Measurements from ENCODE around the gene BET1L.
A peak's percentile ranks its signal among the peaks of the same experiment; 100 is the strongest.
"Not testable (repeated sequence)": the region's sequence is repeated elsewhere in the genome, so short reads cannot be mapped to it uniquely, and the experiment has no call there.

BET1L gene

DNA sequence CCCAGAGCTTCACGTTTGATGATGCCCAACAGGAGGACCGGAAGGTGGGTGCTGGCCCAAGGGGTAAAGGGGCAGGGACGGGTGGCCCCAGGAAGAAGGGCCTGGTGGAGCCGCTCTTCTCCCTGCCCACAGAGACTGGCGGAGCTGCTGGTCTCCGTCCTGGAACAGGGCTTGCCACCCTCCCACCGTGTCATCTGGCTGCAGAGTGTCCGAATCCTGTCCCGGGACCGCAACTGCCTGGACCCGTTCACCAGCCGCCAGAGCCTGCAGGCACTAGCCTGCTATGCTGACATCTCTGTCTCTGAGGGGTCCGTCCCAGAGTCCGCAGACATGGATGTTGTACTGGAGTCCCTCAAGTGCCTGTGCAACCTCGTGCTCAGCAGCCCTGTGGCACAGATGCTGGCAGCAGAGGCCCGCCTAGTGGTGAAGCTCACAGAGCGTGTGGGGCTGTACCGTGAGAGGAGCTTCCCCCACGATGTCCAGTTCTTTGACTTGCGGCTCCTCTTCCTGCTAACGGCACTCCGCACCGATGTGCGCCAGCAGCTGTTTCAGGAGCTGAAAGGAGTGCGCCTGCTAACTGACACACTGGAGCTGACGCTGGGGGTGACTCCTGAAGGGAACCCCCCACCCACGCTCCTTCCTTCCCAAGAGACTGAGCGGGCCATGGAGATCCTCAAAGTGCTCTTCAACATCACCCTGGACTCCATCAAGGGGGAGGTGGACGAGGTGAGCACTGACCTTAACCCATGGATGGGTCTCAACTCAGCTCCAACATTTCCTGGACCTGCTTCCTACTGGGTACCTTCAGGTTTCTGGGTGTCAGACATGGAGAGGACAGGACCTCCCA is 2.3 kb upstream of the BET1L start:
- DNase-seq = no peak

DNA sequence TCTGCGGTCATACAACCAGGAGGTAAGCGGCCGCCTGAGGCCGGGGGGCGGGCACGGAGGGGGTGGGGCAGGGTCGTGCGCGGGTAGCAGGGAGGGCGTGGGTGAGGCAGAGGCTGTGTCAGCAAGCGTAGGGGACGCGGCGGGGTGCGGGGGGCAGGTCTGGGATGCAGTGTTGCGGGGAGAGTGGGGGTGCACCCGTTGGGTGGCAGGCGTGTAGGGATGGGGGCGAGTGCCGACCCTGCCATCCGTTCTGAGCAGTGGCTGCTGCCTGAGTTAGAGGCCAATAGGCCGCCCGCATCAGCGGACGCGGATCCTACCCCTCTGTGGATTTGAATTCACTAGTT is 1.7 kb upstream of the BET1L start:
- no peak for DNase-seq

DNA sequence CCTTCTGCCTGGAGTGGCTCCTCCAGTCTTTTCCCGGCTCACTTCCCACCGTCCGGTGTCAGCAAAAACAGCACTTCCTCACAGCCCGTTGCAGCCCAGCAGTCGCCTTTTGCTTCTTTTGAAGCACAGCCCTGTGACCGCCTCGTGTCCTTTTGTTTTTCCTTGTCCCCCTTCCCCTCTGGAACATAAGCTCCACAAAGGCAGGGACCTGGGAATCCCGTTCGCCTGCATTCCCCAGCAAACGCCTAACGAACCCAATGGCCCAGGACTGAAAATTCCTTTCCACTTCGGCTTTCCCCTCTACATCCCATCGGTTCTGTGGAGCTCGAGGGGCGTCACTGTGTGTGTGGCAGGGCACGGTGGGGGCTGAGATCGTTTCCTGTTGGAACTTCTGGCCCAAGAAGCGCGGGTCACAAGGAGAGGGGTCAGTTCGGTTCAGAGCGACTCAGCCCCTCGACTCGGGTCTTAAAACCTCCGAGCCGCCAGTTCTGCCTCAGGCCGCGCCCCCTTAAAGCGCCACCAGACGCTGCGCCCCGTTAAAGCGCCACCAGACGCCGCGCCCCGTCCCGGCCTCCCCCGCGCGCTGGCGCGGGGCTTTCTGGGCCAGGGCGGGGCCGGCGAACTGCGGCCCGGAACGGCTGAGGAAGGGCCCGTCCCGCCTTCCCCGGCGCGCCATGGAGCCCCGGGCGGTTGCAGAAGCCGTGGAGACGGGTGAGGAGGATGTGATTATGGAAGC is 1.1 kb upstream of the BET1L start:
- peak; percentile 89 for DNase-seq

DNA sequence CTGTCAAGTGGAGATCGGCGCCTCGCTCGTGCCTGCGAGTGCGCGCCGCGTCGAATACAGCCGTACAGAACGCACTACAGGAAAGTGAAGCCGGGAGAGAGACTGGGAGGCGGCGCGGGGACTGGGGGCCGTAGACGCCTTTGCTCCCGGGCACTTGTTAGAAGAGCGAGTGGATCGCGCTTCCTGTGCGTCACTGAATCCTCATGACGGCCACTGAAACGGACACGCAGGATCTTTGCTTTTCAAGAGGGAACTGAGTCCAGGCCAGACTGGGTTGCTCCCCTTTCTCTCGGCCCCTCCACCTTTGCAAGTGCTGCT is 623 bp upstream of the BET1L start:
- DNase-seq = no peak

DNA sequence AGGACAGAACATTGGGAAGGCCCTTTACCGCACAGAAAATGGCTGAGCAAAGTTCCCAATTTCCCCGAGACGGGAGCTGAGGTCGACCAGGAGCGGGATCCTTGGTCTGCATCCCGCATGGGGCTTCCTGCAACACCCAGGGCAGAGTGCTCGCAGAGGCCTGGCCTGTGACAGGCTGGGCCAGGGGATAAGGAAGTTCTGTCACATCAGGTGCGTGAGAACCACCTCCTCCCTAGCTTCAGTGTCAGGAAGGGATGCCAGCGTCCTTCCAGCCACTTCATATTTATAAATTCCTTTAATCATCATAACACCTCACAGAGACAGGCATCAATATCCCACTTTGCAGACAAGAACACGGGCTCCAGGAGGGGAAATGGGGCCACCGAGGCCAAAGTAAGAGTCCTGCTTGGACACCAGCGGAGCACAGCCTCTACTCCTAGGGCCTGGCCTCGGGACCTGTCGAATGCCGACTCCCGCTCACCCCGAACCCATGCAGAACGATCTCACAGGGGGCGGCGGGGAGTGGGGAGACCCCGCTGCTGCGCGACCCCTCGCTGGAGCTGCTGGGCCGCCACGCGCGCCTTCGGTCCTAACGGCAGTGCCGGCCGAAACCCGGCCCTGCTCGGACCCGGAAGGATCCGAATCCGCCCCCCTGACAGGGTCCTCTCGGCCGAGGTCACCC is 532 bp downstream of the BET1L start:
- peak; percentile 38 for DNase-seq

DNA sequence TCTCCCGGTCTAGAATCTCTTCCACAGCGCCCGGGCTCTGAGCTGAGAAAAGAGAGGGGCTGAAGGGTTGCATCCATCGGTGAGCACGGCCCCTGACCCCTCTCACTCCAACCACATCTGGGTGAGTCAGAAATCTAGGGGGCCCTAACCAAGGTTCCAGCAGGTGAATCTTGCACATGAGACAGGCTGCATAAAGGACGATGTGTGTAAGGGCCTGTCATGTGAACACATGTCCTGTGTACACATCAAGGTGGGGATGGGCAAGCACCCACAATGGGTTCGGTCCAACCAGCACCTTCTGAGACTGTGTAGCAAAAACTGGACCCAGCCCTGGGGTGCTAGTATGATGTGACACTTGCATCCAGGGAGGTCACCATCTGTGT is 1.2 kb downstream of the BET1L start:
- DNase-seq = no peak

DNA sequence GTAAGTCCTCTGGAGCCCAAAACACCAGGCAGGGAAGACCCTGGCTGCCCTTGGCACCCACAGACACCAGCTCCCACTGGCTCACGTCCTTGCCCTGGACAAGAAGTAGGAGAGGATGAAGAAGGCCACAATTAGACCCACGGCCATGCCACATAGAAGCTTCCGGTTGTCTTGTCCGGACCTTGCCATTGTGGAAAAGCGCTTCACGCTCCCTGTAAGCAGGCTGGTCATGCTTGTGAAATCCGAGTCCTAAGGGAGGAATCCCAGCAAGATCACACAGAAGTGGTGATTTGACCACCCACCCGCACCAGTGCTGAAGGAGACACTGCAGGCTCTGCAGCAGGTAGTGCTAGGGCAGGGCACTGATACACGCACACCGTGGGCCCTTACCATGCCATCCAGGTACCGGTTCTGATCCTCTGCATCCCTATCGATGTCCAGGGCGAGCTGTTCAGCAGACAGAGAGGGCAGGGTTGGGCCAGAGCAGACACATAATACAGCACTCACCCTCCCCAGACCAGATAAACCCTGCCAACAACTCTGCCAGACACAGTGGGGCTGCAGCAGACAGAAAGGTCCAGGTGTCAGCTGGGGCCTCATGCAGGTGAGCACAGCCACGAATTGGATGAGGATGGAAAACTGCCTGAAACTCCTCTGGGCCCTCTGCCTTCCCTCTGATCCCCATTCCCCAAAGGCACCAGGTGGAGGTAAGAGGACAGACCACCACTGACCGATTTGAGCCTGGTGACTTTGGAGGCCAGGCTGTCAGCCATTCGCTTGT is 1.8 kb downstream of the BET1L start:
- DNase-seq = no peak

DNA sequence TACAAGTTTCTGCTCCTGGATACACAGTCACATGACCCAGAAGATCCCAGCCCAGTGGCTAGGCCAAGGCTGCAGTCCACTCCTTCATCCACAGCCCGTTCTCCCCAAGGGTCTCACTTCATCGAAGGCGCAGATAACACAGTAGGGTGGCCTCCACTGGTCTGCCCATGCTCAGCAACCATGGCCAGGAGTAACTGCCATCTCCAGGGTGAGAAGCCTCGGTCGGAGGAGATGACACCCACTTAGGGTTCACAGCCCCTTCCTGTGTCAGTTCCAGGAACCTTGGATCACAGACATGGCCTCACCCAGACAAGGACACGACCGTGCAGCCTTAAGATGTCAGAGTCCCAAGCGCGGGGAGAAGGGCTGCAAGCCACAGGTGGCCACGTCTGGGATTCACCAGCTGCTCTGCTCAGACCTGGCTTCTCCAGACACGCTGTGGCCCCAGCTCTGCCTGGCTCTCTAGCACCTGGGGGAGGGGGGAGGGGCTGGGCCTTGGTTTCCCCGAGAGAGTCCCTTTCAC is 2.6 kb downstream of the BET1L start:
- no peak for DNase-seq

DNA sequence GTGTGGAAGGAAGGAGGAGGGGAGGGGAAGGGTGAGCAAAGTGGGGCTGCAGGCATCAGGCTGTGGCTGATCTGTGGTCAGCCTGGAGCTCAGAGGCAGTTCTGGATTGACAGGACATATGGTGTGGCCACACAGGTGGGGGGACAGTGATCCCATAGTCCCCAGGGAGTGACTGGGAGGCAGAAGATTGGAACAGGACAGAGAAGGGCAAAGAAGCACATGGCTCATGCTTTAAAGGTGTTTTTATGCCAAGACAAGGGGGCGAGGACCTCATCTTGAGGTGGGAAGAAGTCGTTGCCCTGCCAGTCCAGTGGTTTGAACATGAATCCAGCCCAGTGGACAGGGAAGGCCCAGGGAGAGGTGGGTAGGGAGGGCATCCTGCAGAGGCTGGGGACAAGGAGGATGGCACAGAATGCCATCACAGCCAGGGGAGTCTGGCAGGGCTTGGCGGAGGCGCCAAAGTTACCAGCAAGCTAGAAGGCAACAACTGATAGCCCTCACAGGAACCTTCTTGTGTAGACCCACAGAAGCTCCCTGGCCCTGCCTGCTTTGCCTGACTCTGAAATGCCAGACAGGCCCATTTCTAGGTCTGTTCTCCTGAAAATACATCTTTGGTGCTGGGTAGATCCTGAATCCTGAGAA is 3.1 kb downstream of the BET1L start:
- no peak for DNase-seq

DNA sequence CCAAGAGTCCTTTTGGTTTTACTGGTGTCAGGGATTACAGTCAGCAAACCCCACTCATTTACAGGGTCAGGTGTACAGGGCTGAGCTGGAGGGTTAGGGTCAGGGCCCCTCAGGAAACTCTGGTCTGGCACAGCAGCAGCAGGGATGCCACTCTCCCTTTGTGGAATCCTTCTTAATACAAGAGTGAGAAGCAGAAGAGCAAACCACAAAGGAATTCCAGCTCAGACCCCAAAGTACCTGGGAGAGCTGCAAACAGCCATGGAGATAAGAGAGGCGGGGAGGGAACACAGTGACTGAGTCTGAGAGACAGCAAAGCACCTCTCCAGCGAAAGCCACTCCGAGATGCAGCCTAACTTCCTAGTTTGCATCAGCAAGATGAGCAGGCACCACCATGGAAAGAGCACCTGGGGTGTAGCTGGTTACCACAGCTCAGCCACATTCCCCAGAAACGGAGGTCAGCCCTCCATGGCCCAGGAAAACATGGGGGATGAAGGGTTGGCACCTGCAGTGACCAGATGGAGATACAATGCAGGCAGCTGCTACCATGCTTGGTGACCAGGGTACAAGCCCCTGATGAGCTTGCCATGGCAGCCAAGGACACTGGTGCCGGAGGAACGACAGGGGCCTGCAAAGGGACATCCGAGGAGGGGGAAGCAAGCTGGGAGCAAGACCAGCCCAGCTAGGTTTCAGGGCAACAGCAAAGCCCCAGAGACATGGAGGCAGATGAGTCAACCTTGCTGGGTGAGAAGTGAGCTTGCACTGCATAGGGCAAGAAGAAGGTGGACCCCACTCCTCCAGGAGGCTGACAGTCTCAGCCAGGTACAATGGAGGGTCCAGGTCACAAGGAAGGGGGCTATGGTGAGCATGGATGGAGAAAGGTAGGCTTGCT is 3.9 kb downstream of the BET1L start:
- DNase-seq = no peak

DNA sequence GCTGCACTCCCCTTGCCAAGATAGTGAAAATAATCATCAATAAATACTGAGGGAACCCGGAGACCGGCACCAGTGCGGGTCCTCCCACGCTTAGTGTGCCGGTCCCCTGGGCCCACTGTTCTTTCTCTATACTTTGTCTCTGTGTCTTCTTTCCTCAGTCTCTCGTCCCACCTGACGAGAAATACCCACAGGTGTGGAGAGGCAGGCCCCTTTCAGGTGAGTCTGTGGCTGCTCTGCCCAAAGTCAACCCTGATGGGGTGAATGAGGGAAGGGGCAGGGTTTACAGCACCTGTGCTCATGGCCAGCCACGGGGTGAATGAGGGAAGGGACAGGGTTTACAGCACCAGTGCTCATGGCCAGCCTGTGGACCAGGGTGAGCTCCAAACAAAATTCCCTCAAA is 4.7 kb downstream of the BET1L start:
- DNase-seq = peak; percentile 9

DNA sequence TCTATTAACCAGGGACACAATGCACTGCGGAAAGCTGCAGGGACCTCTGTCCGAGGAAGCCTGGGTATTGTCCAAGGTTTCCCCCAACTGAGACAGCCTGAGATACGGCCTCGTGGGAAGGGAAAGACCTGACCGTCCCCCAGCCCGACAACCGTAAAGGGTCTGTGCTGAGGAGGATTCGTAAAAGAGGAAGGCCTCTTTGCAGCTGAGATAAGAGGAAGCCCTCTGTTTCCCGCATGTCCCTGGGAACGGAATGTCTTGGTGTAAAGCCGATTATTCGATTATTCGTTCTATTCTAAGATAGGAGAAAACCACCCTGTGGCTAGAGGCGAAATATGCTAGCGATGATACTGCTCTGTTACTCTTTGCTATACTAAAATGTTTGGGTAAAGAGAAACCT is 5.2 kb downstream of the BET1L start:
- DNase-seq = peak; percentile 31

DNA sequence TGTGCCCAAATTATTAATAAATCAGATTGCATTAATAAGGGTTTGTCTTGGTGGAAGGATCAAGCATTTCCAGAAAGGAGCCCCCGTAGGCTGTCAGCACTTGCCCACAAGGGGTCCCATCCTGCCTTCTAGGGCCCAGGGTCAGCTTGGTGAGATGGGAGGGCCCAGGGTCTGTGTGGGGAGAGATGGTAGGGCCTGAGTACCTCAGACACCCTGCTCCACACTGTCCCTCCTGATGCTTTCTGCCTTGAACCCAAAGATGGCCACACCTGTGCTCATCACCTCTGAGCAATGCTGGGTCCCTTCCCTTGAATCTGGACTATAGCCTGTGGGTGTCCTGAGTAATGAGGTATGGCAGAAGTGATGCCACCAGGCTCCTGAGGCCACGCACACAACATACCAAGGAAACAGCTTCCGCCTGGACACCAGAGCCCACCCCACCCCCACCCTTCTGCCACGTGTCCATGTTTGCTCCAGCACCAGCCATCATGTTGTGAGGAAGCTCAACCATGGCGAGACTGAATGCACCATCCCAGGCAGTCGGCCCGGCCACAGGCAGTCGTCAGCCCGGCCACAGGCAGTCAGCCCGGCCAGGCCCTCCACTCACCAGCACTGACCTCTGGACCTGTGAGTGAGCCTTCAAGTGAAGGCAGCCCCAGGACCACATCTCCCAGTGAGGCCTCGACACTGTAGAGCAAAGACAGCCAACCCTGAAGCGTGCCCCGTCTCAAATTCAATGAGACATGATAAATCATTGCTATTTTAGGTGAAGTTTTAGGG is 6.8 kb downstream of the BET1L start:
- DNase-seq = no peak

DNA sequence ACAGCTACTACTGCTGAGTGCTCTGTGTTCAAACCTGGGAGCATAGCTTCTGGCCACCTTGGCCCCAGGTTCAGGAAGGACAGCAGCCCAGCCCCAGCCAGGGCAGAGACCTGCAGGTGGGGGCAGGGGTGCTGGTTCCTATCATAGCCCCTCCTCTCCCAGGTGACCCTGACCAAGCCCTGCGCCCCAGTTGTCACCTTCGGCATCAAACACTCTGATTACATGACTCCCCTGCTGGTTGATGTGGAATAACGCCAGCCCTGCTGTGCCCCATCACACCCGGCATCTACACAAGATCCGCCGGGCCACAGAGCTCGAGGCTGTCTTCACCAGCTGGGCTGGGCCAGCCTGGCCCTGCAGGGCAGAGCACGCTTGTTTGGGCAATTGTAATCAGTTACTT is 7.4 kb downstream of the BET1L start:
- DNase-seq = peak; percentile 4

DNA sequence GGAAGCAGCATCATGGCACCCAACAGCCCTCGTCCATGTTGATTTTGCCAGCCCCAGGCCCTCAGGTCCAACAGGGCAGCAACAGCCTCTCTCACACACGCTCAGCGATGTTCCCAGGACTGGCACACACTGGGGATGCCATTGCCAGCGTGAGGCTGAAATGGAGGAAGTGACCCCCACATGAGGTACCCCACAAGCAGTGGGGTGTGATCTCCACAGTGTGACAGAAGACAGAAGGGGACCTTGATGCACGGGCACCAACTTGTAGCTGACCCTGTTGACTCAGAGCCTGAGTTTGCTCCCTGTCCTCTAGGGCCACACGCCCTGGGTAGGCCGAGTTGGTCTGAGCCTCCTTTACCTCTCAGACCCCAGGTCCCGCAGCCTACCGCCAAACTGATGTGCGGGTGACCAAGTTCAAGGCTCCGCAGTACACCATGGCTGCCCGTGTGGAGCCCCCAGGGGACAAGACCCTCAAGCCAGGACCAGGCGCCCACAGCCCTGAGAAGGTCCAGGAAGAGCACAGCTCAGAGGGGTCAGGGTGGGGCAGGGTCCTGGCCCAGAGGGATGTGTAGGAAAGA is 8.1 kb downstream of the BET1L start:
- DNase-seq = no peak

DNA sequence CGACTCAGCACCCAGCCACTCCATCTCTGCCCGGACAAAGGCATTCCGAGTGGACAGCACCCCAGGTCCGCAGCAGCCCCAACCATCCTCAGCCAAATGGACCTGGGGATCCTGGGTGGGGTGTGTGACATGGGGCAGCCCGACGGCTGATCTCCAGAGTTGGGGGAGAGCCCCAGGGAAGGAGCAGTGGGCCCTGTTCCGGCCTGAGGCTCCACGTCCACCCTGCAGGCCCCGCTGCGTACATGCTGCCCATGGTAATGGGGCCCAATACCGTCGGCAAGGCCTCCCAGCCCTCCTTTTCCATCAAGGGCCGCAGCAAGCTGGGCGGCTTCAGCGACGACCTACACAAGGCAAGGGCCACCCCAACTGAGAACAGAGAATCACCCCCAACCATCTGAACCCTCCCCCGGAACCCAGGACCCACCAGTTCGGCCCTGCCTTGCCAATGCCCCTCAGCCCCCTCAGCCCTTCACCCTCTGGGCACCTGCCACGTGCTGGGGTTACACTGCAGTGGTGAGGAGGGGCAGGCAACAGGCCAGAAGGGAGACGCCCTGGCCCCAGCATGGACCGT is 8.9 kb downstream of the BET1L start:
- no peak for DNase-seq

DNA sequence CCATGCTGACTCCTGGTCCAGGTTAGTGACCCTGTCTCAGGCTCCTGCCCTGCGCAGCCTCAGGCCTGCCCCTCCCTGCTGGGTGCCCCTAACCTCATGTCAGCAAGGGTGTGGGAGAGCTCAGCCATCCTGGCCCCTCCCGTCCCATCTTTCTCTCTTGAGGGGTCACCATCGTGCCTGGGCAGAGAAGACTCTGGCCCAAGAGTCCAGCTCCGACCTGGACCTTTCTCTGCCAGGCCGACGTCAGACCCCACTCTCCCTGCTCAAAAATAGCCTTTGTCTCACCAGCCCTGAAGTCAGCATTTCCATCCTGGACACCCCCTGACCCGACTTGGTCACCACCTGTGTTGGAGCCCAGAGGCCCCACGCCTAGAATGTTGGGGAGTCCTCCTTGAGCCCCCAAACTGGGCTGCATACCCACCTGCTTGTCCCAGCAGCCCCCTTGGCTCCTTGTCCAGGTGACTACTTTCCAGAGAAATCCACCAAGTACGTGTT is 9.4 kb downstream of the BET1L start:
- no peak for DNase-seq

DNA sequence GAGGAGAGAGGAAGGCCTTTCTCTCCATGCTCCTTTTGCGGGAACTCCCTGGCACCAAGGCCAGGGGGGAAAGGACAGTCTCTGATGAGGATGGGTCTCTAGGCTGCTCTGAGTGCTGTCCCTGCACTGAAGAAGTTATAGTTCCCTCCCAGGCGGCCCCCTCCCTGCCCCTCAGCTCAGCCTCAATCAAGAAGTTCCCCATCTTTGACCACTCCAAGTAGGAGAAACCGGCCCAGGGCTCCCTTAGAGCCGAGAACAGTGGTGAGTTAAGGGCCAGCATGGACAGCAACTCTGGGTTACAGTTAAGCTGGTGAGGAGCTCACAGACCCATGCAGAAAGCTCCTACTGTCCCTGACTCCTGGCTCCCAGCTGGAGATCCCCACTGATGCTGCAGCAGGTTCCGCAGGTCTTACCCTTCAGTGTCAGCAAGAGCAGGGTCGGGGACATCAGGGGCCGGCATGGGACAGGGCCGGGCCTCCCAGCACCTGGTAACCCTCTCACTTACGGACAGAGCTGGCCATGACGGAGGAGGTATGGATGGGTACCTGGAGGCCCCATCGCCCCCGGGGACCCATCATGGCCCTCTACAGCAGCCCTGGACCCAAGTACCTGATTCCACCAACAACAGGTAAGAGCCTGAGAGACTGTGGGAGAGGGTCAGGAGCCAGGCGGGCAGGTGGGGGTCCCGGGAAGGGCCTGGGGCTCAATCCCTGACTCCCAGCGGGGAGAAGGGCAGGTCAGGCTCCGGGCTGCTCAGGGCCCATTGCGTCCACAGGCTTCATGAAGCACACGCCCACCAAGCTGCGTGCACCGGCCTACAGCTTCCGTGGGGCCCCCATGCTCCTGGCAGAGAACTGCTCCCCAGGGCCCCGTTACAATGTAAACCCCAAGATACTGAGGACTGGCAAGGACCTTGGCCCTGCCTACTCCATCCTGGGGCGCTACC is 10.1 kb downstream of the BET1L start:
- DNase-seq = no peak

DNA sequence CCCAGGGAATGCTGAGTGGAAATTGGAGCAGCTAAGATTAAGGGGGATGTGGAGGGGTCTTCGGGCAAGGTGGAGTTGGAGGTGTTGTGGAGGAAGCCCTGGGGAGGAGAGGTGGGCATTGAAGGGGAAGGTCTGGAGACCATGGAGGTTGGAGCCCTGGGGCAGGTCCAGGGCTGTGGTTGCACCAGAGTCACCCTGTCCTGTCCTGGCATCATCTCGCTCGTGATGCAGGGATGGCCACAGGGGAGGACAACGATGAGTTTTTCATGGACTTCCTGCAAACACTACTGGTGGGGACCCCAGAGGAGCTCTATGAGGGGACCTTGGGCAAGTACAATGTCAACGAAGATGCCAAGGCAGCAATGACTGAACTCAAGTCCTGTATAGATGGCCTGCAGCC is 13.7 kb downstream of the BET1L start:
- not testable (repeated sequence) for DNase-seq

All from stimulated activated CD4-positive, alpha-beta T cell treated with anti-CD3 and anti-CD28 coated beads, Interleukin-15, amount 100 ng/mL, for 24 hours (primary cell).